CD4-positive, alpha-beta T cell treated with Interleukin-4 for 4 hours (primary cell): ENCODE measurements around the gene BLCAP.
"Not testable (repeated sequence)": the region's sequence is repeated elsewhere in the genome, so short reads cannot be mapped to it uniquely, and the experiment has no call there.

Experiments
- DNase-seq: peaks from one replicate; pipeline ENCODE4 v3.0.0-alpha.2; 2020

Gene BLCAP, protein sequence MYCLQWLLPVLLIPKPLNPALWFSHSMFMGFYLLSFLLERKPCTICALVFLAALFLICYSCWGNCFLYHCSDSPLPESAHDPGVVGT

DNA sequence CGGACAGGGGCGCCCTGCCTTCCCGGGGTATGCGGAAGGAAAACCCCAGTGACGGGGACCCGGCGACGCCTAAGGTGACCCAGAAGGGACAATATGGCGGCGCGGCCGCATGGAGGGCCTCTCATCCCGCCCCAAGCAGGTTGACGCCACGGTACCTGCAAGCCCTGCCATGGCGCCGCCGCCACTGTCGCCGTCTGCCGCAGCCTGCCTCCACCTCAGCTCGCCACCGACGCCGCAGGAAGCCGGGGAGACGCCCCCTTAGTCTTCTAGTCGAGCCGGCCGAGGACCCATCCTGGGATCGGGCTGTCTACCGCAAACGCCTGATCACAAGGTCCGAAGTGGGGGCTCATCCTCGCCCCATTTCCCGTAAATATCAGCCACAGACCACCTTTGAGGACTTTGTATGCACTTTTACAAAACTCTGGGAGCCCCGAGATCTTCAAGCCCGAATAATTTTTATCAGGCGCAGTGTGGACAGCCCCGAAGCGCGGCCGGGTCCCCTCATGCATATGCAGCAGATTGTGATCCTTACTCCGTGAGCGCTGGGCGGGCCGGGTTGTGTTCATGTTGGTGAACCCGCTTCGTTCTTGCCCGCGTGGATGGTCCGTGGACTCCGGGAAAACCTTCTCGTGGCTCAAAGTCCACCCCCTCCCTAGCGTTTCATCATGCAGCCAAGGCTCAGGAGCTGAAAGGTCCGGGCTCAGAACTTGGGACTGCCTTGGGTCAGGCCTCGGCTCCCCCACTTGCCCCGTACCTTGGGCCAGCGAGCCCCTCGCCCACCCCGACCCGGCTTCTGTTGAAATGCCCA, at the start of gene BLCAP:
TSS of gene BLCAP (minus strand) at position 239 of the 808 bp plus-strand sequence. CDS start 8,702 bp downstream, outside the sequence.
- DNase-seq, result peak; percentile 90

GRCh38 chr20:37577436-37577835, 49.8 kb upstream of the BLCAP start:
- DNase-seq, result not testable (repeated sequence)

GRCh38 chr20:37576911-37577310, 49.2 kb upstream of the BLCAP start:
- DNase-seq, result no peak

DNA sequence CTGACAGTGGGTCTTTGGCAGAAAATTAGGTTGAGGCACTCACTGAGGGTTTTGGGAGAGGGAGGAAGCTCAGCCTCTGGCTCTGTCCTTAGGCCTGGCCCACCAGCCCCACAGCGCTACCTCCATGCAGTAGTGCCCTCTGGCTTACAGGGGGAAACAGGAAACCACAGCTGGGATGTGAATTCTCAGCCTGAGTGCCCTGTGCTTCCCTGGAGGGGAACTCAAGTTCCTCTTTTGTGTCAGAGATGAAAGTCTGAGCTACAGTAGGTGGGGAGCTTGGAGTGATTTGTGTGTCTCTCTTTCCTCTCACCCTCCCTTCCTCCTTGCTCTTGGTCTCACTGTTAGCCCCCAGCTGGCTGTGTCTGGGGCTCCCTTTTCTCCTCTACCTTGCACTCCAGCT, 48.2 kb upstream of the BLCAP start:
- no peak for DNase-seq

GRCh38 chr20:37574199-37574890, 46.7 kb upstream of the BLCAP start:
- no peak for DNase-seq

DNA sequence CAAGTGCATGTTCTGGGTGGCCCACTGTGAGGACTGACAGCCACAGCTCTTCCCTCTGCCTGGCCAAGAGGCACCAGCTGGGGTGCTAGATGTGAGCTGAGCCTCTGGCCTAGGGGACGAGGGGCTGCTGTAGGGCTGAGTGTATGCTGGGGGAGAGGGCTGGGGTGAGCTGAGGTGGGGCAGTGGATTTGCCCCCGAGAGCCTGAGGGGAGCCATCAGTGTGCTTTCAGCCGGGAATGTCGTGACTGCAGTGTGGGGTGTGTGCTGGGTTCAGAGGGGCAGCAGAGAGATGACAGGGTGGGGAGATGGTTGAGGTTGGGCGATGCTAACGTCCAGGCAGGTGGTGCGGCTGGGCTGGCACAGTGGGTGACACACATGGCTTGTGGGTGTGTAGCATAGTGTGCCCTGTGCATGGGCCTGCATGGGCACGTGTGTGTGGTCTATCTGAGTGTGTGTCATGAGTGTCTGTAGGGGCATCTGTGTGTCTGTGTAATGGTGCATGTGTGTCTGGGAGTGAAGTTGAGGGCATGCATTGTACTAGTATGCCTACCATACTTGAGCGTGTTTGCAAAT, 46.0 kb upstream of the BLCAP start:
- no peak for DNase-seq

- no peak for DNase-seq
These were observed 43.4 kb upstream of the BLCAP start for GRCh38 chr20:37571033-37571432.

GRCh38 chr20:37570419-37570818, 42.7 kb upstream of the BLCAP start:
- no peak for DNase-seq

DNA sequence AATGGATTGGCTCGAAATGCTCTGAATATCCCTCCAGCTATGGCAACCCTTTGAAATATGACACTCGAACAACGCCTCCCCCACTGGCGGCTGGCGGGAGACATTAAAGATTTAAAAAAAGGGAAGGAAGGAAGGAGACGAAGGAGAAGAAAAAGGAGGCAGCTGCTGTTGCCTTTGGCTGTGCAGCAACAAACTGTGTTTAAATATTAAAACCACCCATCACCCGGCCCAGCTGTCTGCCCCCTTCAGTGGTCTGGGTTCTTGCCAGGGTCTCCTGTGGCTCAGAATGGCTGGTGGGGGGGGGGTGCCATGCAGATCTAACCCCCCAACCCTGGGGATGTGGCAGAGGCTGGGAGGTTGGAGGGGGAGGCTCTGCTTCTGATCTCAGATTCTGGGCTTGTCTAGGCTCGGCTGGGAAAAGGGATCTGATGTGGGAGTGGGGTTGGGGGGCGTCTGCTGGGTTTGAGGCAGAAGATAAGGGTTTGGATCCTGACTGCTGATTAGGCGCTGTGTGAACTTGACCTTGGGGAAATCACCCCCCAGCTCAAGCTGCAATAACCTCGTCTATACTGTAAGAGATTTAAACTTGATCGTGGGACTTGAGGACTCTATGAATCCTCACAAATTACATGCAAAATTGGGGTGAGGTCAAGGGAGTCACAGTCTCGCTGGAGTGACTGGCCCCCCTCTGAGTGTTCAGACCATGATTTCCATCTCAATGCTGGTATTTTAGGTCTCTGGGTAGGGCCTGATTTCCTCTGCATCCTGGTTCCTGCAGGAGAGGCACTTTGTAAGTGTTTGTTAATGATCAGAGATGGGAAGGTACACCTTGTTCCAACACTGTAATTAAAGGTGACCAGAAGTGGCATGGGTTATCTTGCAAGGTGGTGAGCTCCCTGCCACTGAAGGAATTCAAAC, 40.3 kb upstream of the BLCAP start:
- no peak for DNase-seq

- DNase-seq, result no peak
These were observed 39.6 kb upstream of the BLCAP start for GRCh38 chr20:37567331-37567665.

GRCh38 chr20:37566590-37567330, 39.1 kb upstream of the BLCAP start:
- DNase-seq, result no peak

DNA sequence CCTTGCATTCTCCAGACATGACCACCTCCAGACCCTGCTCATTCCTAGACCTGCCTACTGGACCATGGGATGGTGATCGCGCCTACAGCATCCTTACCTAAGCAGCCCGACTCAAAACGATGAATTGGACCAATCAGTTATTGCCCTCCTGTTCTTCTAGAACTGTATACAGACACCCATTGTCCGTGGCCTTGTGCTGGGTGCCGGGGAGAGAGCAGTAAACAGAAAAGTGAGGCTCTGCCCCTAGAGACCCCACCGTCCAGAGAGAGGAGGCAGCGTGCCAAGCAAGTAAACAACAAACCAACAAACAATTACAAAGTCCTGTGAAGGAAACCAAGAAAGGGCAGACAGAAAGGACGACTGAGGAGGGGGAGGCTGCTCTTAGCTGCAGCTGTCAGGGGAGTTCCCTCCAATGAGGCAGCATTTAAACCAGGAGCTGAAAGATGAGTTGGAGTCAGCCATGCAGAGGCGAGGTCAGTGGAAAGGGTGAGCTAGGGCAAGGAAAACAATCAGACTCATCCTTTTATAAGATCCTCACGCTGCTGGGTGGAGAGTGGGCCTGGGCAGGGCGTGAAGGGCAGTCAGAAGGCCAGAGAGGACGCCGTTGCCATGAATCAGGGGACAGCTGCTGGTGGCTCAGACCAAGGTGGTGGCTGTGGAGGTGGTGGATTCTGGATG, 37.6 kb upstream of the BLCAP start:
- DNase-seq, result no peak

DNA sequence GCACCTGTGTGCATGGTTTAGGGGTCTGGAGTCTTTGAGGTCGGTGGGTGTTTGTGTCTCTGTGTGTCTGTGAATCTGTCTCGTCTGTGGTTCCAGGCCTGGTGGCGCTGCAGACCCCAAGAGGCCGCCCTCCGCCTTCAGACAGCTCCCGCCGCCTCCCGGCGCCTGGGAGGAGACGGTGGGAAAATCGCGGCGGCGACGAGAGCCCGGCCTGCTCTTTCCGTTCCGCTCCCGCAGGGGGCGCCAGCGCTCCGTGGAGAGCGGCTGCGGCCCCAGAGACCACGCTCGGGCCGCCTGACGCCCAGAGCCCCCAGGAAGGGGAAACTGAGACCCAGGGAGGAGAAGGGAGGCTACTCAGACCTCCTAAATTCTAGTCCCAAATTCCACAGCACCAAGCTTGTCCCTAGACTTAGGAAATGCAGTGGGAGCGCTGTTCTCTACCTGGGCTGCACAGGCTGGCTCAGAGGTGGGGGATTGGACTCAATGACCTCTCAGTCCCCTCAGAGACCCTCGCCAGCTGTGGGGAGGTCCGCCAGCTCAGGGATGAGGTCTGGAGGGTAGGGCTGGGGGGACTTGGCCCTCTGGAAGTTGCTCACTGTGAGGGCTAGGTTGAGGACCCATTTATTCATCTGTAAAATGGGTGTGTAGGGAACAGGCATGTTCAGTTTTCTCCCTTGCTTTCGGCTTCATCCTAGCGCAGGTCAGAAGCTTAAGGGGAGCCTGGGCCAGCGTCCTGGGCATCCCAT, 36.9 kb upstream of the BLCAP start:
- DNase-seq, result no peak

DNA sequence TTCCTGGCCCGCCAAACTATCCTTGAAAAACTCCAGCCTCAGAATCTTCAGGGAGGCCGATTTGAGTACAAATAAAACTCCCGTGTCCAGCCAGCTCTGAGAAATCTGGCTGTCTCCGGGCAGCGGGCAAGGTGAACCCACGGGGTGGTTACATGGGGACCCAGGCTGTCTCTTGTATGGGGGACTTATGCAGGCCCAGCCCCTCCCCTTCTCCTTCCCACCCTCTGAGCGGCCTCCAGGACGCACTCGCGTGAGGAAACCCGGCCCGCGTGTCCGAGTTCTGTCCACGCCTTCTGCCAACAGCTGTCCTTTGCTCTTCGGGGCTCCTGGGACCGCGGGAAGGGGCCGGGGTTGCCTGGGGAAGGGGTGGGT, 36.3 kb upstream of the BLCAP start:
- DNase-seq, result no peak

DNA sequence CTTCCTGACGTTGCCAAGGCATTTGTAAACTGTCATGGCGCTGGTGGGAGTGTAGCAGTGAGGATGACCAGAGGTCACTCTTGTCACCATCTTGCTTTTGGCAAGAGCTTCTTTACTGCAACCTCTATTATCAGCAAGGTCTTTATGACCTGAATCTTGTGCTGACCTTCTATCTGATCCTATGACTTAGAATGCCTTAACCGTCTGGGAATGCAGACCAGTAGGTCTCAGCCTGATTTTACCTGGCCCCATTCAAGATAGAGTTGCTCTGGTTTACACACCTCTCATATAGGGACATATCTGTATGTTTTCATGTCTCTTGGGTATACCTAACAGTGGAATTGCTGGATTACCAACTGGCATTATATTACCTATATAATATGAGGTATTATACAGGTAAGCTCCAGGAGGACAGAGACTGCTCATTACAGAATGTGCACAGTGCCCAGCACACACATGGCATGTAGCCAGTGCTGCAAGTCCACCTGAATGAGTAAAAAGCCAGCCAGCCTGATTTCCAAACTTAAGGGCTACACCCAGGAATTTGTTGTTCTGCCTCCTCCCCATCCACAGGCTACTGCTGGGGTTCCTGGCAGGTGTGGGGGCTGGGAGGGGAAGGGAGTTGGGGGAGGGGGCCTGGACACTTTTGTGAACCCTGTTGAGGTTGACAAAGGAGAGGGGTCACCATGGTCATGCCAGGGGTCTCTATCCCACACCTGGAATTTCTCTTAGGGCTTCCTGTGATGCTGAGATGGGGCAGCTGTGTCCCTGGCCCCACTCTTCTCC, 35.2 kb upstream of the BLCAP start:
- no peak for DNase-seq

- no peak for DNase-seq
These were observed 33.0 kb upstream of the BLCAP start for GRCh38 chr20:37560629-37561028.

DNA sequence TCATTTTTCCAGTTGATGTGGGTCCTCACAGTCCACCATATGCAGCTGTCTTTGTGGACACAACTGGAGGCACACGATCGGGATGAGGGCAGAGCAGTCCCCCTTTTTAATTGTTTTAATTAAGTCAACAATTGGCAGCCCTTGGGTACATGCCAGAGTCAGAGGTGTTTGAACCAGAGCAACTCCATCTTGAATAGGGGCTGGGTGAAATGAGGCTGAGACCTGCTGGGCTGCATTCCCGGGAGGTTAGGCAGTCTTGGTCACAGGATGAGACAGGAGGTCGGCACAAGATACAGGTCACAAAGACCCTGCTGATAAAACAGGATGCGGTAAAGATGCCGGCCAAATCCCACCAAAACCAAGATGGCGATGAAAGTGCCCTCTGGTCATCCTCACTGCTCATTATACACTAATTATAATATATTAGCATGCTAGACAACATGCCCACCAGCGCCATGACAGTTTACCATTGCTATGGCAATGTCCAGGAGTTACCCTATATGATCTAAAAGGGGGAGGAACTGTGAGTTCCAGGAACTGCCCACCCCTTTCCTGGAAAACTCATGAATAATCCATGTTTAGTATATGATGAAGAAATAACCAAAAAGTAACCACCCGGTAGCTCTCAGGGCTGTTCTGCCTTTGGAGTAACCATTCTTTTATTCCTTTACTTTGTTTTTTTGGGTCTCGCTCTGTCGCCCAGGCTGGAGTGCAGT, 31.8 kb upstream of the BLCAP start:
- no peak for DNase-seq

DNA sequence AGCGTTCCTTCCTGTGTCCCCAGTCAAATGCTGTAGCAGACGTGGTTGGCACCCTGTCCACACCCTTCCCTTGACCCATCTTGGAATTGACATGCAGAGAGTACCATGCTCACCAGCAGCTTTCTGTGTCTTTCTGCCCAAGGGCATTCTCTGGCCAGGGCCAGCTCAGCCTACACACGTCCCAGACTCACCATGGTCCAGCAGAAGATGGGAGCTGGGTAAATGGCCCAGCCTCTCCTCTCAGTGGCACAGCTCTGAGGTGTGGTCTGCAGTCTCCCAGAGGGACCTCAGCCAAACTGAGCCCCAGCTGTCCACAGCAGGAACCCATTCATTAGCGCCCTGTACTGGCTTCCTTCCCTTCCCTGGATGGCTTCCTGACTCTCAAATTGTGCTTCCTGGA, 31.1 kb upstream of the BLCAP start:
- no peak for DNase-seq

DNA sequence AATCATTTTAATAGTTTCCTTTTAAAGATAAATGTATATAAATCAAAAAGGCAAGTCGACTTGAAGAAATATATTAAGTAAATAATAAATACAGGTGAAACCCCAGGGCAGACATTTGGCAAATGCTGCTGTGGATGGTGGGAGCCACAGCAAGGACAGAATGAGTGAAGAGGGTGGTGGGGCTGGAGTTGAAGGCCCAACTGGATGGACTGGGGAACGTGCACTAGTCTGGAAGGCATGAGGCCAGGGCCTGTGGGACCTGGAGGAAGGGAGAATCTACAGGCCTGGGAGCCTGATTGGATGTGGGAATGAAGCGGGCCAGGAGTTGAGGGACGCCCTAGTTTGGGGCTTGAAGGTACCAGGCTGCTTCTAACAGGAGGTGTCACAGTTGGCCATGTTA, 30.6 kb upstream of the BLCAP start:
- no peak for DNase-seq
